HCT116 (cell line): Measurements from ENCODE around the gene PSMD3.

Source experiments
- CTCF ChIP-seq, 3 experiments: fragments of 200-600 bp in 1 of 3; sonication (generic) in 1 of 3; IDR thresholded peaks in 2 of 3; conservative IDR thresholded peaks in 1 of 3; 2 replicates each; pipeline ENCODE4 v1.5.1; 2012 to 2017; ENCODE audit warnings: low read depth in 2 of 3, low read length in 2 of 3, antibody characterized with exemption in 1 of 3, borderline replicate concordance in 1 of 3, control low read depth in 1 of 3, mild to moderate bottlenecking in 1 of 3, mixed read lengths in 1 of 3, mixed run types in 1 of 3, moderate library complexity in 1 of 3; ENCODE audit not compliant: insufficient read depth in 1 of 3
- ELF1 ChIP-seq: IDR thresholded peaks from 2 replicates; pipeline ENCODE4 v1.6.1; 2012; ENCODE audit warnings: low read depth, borderline replicate concordance
- EZH2 ChIP-seq: fragments of 200-600 bp; sonication (generic); IDR thresholded peaks from 2 replicates; pipeline ENCODE4 v1.6.1; 2017; ENCODE audit warnings: antibody characterized with exemption, mixed run types
- MAX ChIP-seq: IDR thresholded peaks from 2 replicates; pipeline ENCODE4 v1.6.1; 2012
- POLR2A ChIP-seq: IDR thresholded peaks from 2 replicates; pipeline ENCODE4 v1.7.0; 2011; ENCODE audit warnings: borderline replicate concordance; ENCODE audit not compliant: insufficient read depth, insufficient read length; ENCODE audit errors: extremely low read depth
- REST ChIP-seq: IDR thresholded peaks from 2 replicates; pipeline ENCODE4 v1.6.1; 2012; ENCODE audit warnings: low read depth

- TF ChIP-seq CTCF (IDR thresholded peaks at IDR 0.05 in 2 of 3, conservative IDR thresholded peaks at IDR 0.05 in 1 of 3; ENCODE audit: borderline replicate concordance in 1 of 3, insufficient read depth in 1 of 3, low read depth in 2 of 3, low read length in 2 of 3), result no peak
- no peak for TF ChIP-seq POLR2A
- TF ChIP-seq EZH2, result no peak
- TF ChIP-seq REST, result no peak
- TF ChIP-seq MAX, result no peak
- TF ChIP-seq ELF1, result no peak
These were observed 33.9 kb downstream of the PSMD3 start for GRCh38 chr17:40014375-40014980.
